Measurements from ENCODE around the gene PMAIP1. TPM values are rescaled to one million over a fixed set of nuclear protein-coding genes. Genes with fewer than 3 reads are reported as not detected.
"Not testable (repeated sequence)": the region's sequence is repeated elsewhere in the genome, so short reads cannot be mapped to it uniquely, and the experiment has no call there.

Gene PMAIP1
- total RNA-seq, result 10 to 100 TPM; 25.3 to 26.7 TPM

GRCh38 chr18:59899298-59900221 lies at the start of gene PMAIP1:
TSS of gene PMAIP1 (plus strand) at chr18:59899996. CDS start at chr18:59900178, 182 bp downstream.
- H3K27ac Mint-ChIP-seq, result peak within 1 kb of the TSS; percentile 99
- ATAC-seq (ENCODE audit: low read depth), result peak; percentile 82
- H3K9me3 Mint-ChIP-seq, result no peaks in the 10 kb centered on the region
- H3K4me3 Mint-ChIP-seq, result peak within 1 kb of the TSS; percentile 99
- H3K27me3 Mint-ChIP-seq, result no peaks in the 10 kb centered on the region
- H3K36me3 Mint-ChIP-seq, result peaks cover 18% of the 10 kb centered on the region
- peaks cover 32% of the 10 kb centered on the region for H3K4me1 Mint-ChIP-seq
- DNase-seq, result peak; percentile 88
- POLR2A ChIA-PET, result interaction anchor here (0.6 to 4.2 kb wide), 10 partner anchors 8 to 1850 kb away, joined by 3 to 52 read pairs (median 5); no protein-coding TSS in a partner anchor

GRCh38 chr18:59851784-59852399 lies 47.9 kb upstream of the PMAIP1 start:
- H3K4me3 Mint-ChIP-seq, result no peak overlapping the region
- no peaks in the 10 kb centered on the region for H3K36me3 Mint-ChIP-seq
- DNase-seq (no peak), ATAC-seq (ENCODE audit: low read depth) (no peak)
- POLR2A ChIA-PET, result no interaction called here
- no peaks in the 10 kb centered on the region for H3K9me3 Mint-ChIP-seq
- peaks cover 11% of the 10 kb centered on the region for H3K4me1 Mint-ChIP-seq
- no peak overlapping the region for H3K27ac Mint-ChIP-seq
- H3K27me3 Mint-ChIP-seq, result no peaks in the 10 kb centered on the region

- Mint-ChIP-seq H3K4me3 (no peak overlapping the region), H3K4me1 (peaks cover 6% of the 10 kb centered on the region), H3K27ac (no peak overlapping the region), H3K9me3 (no peaks in the 10 kb centered on the region), H3K27me3 (no peaks in the 10 kb centered on the region), H3K36me3 (no peaks in the 10 kb centered on the region)
- no peak for DNase-seq
- no peak for ATAC-seq (ENCODE audit: low read depth)
- POLR2A ChIA-PET, result no interaction called here
Measured at GRCh38 chr18:59852548-59852947, 47.2 kb upstream of the PMAIP1 start.

- Mint-ChIP-seq H3K4me1 (peaks cover 6% of the 10 kb centered on the region), H3K4me3 (no peak overlapping the region), H3K36me3 (no peaks in the 10 kb centered on the region), H3K9me3 (no peaks in the 10 kb centered on the region), H3K27ac (no peak overlapping the region), H3K27me3 (no peaks in the 10 kb centered on the region)
- DNase-seq, result no peak
- POLR2A ChIA-PET, result no interaction called here
- ATAC-seq (ENCODE audit: low read depth), result no peak
Measured at GRCh38 chr18:59853380-59853779, 46.4 kb upstream of the PMAIP1 start.

GRCh38 chr18:59853988-59854387 lies 45.8 kb upstream of the PMAIP1 start:
- POLR2A ChIA-PET; ATAC-seq (ENCODE audit: low read depth); H3K27ac Mint-ChIP-seq; H3K4me3 Mint-ChIP-seq; H3K27me3 Mint-ChIP-seq; H3K36me3 Mint-ChIP-seq; H3K9me3 Mint-ChIP-seq; H3K4me1 Mint-ChIP-seq; DNase-seq: not testable (repeated sequence)

GRCh38 chr18:59861009-59861408 lies 38.8 kb upstream of the PMAIP1 start:
- no peaks in the 10 kb centered on the region for H3K4me1 Mint-ChIP-seq
- H3K27me3 Mint-ChIP-seq, result peaks cover 5% of the 10 kb centered on the region
- H3K36me3 Mint-ChIP-seq, result no peaks in the 10 kb centered on the region
- DNase-seq (no peak), ATAC-seq (ENCODE audit: low read depth) (no peak)
- POLR2A ChIA-PET, result no interaction called here
- H3K4me3 Mint-ChIP-seq, result no peak overlapping the region
- no peaks in the 10 kb centered on the region for H3K9me3 Mint-ChIP-seq
- H3K27ac Mint-ChIP-seq, result no peak overlapping the region

- Mint-ChIP-seq H3K27ac (no peak overlapping the region), H3K36me3 (no peaks in the 10 kb centered on the region), H3K27me3 (peaks cover 9% of the 10 kb centered on the region), H3K9me3 (no peaks in the 10 kb centered on the region), H3K4me3 (no peak overlapping the region), H3K4me1 (no peaks in the 10 kb centered on the region)
- DNase-seq (no peak), ATAC-seq (ENCODE audit: low read depth) (no peak)
- POLR2A ChIA-PET, result no interaction called here
Measured at GRCh38 chr18:59861963-59862819, 37.6 kb upstream of the PMAIP1 start.

GRCh38 chr18:59865241-59865986 lies 34.4 kb upstream of the PMAIP1 start:
- POLR2A ChIA-PET, result no interaction called here
- ATAC-seq (ENCODE audit: low read depth), result no peak
- DNase-seq, result no peak
- Mint-ChIP-seq H3K4me3 (no peak overlapping the region), H3K27ac (no peak overlapping the region), H3K36me3 (no peaks in the 10 kb centered on the region), H3K27me3 (peaks cover 14% of the 10 kb centered on the region), H3K4me1 (no peaks in the 10 kb centered on the region), H3K9me3 (no peaks in the 10 kb centered on the region)

GRCh38 chr18:59866551-59867269 lies 33.1 kb upstream of the PMAIP1 start:
- Mint-ChIP-seq H3K27ac (no peak overlapping the region), H3K4me3 (no peak overlapping the region), H3K27me3 (peaks cover 10% of the 10 kb centered on the region), H3K36me3 (no peaks in the 10 kb centered on the region), H3K4me1 (no peaks in the 10 kb centered on the region), H3K9me3 (no peaks in the 10 kb centered on the region)
- DNase-seq, result no peak
- ATAC-seq (ENCODE audit: low read depth), result no peak
- POLR2A ChIA-PET, result no interaction called here

- Mint-ChIP-seq H3K27me3 (peaks cover 10% of the 10 kb centered on the region), H3K27ac (no peak overlapping the region), H3K9me3 (no peaks in the 10 kb centered on the region), H3K4me3 (no peak overlapping the region), H3K4me1 (no peaks in the 10 kb centered on the region), H3K36me3 (no peaks in the 10 kb centered on the region)
- POLR2A ChIA-PET, result no interaction called here
- ATAC-seq (ENCODE audit: low read depth) (no peak), DNase-seq (no peak)
Measured at GRCh38 chr18:59867337-59868104, 32.3 kb upstream of the PMAIP1 start.

GRCh38 chr18:59870623-59871130 lies 29.1 kb upstream of the PMAIP1 start:
- peaks cover 11% of the 10 kb centered on the region for H3K27me3 Mint-ChIP-seq
- H3K9me3 Mint-ChIP-seq, result no peaks in the 10 kb centered on the region
- H3K4me3 Mint-ChIP-seq, result no peak overlapping the region
- no peaks in the 10 kb centered on the region for H3K36me3 Mint-ChIP-seq
- H3K27ac Mint-ChIP-seq, result no peak overlapping the region
- ATAC-seq (ENCODE audit: low read depth) (no peak), DNase-seq (no peak)
- H3K4me1 Mint-ChIP-seq, result no peaks in the 10 kb centered on the region
- POLR2A ChIA-PET, result no interaction called here
